ENCODE results near the gene C6orf89. TPM values are rescaled to one million over a fixed set of nuclear protein-coding genes. Genes with fewer than 3 reads are reported as not detected.

Gene C6orf89
- total RNA-seq, 1 donor from 2014 or later: 57.9 TPM

DNA sequence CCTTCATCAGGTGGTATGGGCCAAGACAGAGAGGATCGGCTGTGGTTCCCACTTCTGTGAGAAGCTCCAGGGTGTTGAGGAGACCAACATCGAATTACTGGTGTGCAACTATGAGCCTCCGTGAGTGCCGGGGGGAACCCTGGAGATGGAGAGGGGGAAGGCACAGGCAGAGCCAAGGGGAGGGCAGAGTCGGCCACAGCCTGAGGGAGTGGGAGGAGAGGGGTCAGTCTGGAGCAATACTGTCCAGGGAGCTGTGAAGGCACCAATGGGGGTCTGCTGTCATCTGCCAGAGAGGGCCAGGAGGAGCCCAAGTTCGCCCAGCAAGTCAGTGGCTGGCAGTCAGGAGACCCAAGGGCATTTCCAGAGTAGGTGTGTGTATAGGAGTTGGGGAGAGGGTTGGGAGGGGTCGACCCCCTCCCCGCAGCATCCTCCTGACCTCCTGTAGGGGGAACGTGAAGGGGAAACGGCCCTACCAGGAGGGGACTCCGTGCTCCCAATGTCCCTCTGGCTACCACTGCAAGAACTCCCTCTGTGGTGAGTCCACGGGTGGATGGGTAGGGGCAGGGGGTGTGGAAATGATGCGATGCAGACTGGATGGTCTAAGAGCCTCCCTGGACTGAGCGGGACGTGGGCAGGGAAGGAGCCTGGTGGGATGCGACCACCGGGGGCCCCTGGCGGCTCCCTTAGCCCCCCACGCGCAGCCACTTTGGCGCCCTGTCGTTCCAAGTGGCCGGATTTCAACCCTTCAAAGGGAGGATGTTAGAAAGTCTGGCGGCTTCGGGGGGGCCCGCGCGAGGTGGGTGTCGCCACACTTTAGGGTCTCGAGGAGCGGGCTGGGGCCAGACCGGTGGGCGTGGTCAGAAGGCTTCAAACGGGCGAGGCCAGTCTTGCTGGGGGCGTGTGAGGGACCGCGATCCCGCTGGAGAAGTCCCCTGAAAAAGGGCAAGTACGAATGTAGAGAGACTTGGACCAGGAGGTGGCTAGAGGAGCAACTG is 76.0 kb downstream of the C6orf89 start:
- H3K27ac ChIP-seq: no peak overlapping the region
- ATAC-seq: no peak
- intact Hi-C loops (cut with DNase I): no loop called here
- peaks cover 5% of the 10 kb centered on the region for H3K36me3 ChIP-seq
- no peak overlapping the region for H3K4me3 ChIP-seq
- peak; percentile 46 for DNase-seq
- no peaks in the 10 kb centered on the region for H3K9me3 ChIP-seq
- H3K27me3 ChIP-seq: no peaks in the 10 kb centered on the region
- H3K4me1 ChIP-seq: peaks cover 8% of the 10 kb centered on the region
- TF ChIP-seq, protein P1, sequence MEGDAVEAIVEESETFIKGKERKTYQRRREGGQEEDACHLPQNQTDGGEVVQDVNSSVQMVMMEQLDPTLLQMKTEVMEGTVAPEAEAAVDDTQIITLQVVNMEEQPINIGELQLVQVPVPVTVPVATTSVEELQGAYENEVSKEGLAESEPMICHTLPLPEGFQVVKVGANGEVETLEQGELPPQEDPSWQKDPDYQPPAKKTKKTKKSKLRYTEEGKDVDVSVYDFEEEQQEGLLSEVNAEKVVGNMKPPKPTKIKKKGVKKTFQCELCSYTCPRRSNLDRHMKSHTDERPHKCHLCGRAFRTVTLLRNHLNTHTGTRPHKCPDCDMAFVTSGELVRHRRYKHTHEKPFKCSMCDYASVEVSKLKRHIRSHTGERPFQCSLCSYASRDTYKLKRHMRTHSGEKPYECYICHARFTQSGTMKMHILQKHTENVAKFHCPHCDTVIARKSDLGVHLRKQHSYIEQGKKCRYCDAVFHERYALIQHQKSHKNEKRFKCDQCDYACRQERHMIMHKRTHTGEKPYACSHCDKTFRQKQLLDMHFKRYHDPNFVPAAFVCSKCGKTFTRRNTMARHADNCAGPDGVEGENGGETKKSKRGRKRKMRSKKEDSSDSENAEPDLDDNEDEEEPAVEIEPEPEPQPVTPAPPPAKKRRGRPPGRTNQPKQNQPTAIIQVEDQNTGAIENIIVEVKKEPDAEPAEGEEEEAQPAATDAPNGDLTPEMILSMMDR (IDR thresholded peaks at IDR 0.05): no peak

DNA sequence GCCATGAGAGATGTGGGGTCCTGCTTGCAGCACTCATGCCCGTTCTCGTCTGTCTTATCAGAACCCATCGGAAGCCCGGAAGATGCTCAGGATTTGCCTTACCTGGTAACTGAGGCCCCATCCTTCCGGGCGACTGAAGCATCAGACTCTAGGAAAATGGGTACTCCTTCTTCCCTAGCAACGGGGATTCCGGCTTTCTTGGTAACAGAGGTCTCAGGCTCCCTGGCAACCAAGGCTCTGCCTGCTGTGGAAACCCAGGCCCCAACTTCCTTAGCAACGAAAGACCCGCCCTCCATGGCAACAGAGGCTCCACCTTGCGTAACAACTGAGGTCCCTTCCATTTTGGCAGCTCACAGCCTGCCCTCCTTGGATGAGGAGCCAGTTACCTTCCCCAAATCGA is 77.1 kb downstream of the C6orf89 start:
- peak; percentile 76 for DNase-seq
- Histone ChIP-seq H3K9me3 (no peaks in the 10 kb centered on the region), H3K36me3 (peaks cover 16% of the 10 kb centered on the region), H3K27ac (no peak overlapping the region), H3K27me3 (no peaks in the 10 kb centered on the region), H3K4me1 (peaks cover 8% of the 10 kb centered on the region), H3K4me3 (no peak overlapping the region)
- TF ChIP-seq, protein P1 (IDR thresholded peaks at IDR 0.05): no peak
- ATAC-seq: peak; percentile 58
- intact Hi-C loops (cut with DNase I): no loop called here

DNA sequence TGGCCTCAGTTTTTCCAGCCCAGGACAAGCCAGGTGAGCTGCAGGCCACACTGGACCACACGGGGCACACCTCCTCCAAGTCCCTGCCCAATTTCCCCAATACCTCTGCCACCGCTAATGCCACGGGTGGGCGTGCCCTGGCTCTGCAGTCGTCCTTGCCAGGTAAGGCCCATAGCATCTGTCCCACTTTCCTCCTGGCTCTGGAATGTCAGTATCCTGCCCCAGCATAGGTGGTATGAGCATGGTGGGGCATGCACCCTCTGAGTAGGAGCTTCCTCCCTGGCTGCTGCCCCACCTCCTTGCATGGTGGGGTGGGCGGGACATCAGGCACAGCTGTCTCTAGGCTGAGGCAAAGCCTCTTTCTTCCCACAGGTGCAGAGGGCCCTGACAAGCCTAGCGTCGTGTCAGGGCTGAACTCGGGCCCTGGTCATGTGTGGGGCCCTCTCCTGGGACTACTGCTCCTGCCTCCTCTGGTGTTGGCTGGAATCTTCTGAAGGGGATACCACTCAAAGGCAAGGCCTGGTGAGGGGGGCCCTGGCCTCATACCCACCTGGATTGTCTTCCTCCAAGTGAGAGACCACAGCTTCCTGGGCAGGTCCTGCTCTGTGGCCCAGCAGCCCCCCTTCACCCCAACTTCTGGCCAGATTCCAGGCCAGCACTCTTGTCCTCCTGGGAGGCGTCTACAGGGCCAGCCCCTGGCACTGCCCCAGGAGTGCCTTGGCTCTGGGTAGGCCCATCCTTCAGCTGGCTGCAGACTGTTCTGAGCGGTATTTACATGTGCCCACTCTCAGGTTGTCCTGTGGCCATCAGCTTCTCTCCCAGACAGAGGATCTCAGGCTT is 77.9 kb downstream of the C6orf89 start:
- ATAC-seq (peak; percentile 45), DNase-seq (peak; percentile 80)
- no peaks in the 10 kb centered on the region for H3K9me3 ChIP-seq
- H3K4me3 ChIP-seq: no peak overlapping the region
- peaks cover 24% of the 10 kb centered on the region for H3K36me3 ChIP-seq
- TF ChIP-seq, protein P1 (IDR thresholded peaks at IDR 0.05): no peak
- H3K4me1 ChIP-seq: peaks cover 8% of the 10 kb centered on the region
- no peaks in the 10 kb centered on the region for H3K27me3 ChIP-seq
- H3K27ac ChIP-seq: no peak overlapping the region
- intact Hi-C loops (cut with DNase I): no loop called here

DNA sequence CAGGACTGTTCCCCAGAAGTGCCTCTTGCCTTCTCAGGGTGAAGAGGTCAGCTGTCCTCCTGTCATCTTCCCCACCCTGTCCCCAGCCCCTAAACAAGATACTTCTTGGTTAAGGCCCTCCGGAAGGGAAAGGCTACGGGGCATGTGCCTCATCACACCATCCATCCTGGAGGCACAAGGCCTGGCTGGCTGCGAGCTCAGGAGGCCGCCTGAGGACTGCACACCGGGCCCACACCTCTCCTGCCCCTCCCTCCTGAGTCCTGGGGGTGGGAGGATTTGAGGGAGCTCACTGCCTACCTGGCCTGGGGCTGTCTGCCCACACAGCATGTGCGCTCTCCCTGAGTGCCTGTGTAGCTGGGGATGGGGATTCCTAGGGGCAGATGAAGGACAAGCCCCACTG is 78.6 kb downstream of the C6orf89 start:
- TF ChIP-seq, protein P1 (IDR thresholded peaks at IDR 0.05): no peak
- Histone ChIP-seq H3K36me3 (peaks cover 31% of the 10 kb centered on the region), H3K27me3 (no peaks in the 10 kb centered on the region), H3K4me3 (no peak overlapping the region), H3K9me3 (no peaks in the 10 kb centered on the region), H3K27ac (no peak overlapping the region), H3K4me1 (peaks cover 8% of the 10 kb centered on the region)
- intact Hi-C loops (cut with DNase I): no loop called here
- ATAC-seq: no peak
- DNase-seq: no peak

DNA sequence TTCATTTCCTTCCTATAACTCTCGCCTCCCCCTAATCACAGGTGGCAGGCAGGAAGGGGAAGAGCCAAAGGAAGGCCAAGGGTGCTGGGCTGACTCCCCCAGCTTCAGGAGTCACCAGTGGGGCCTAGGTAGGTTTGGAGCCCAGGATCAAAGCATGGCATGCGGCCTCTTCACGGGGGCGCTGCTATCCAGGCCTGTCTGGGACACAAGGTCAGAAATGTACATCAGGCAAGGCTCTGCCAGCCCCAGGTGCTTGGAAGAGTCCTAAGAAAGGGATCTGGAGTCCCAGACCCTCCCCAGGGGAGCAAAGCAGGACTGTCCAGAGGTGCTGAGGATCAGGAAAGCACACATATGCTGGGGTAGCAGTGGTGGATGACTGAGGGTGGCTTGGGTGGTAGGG is 79.2 kb downstream of the C6orf89 start:
- DNase-seq (no peak), ATAC-seq (no peak)
- TF ChIP-seq, protein P1 (IDR thresholded peaks at IDR 0.05): no peak
- Histone ChIP-seq H3K4me3 (no peak overlapping the region), H3K4me1 (peaks cover 9% of the 10 kb centered on the region), H3K9me3 (no peaks in the 10 kb centered on the region), H3K36me3 (peaks cover 36% of the 10 kb centered on the region), H3K27ac (no peak overlapping the region), H3K27me3 (no peaks in the 10 kb centered on the region)
- intact Hi-C loops (cut with DNase I): no loop called here

All from upper lobe of right lung (tissue), 1 donor.